PFSK-1 (cell line): ENCODE results near the gene POLE.

ENCODE experiments used
- FOXP2 ChIP-seq: optimal IDR thresholded peaks from 2 replicates; pipeline ENCODE3; 2011; ENCODE audit warnings: borderline replicate concordance, control low read depth, inconsistent platforms; ENCODE audit not compliant: insufficient read depth; ENCODE audit errors: extremely low read length, extremely low read depth
- POLR2AphosphoS5 ChIP-seq: IDR thresholded peaks from 2 replicates; pipeline ENCODE4 v1.6.1; 2012; ENCODE audit warnings: low read depth, mild to moderate bottlenecking, control low read depth, low read length, moderate library complexity
- SIN3A ChIP-seq: IDR thresholded peaks from 2 replicates; pipeline ENCODE4 v1.6.1; 2012; ENCODE audit warnings: mild to moderate bottlenecking, low read length, moderate library complexity, borderline replicate concordance; ENCODE audit not compliant: insufficient read depth
- TAF1 ChIP-seq: IDR thresholded peaks from 2 replicates; pipeline ENCODE4 v1.6.1; 2012; ENCODE audit warnings: low read length, control low read depth, borderline replicate concordance; ENCODE audit not compliant: insufficient read depth
- TF ChIP-seq, protein P1 (sequence below), 2 experiments: IDR thresholded peaks; 2 replicates each; pipeline versions ENCODE4 v1.6.1 to v1.8.0; 2011 to 2012; ENCODE audit warnings: low read depth in 2 of 2, low read length in 2 of 2, control low read depth in 1 of 2, inconsistent platforms in 1 of 2, mild to moderate bottlenecking in 1 of 2, moderate library complexity in 1 of 2; ENCODE audit not compliant: insufficient read depth in 1 of 2

Gene POLE

DNA sequence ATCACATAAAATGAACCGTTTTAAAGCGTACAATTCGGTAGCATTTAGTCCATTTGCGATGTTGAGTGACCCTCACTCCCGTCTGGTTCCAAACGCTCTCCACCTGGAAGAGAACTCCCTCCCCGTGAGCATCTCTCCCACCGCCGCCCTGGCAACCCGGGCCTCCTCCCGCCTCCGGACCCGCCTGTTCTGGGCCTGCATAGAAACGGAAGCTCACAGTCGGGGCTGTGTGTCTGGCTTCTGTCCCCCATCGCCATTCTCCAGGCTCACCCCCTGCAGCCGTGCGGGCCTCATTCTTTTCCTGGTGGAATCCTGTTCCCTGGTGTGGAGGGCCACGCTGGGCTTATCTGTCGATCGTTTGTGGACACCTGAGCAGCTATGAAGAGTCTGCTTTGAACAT, 94.1 kb downstream of the POLE start:
- TF ChIP-seq TAF1 (no peak), POLR2AphosphoS5 (no peak), FOXP2 (no peak), SIN3A (no peak)
- TF ChIP-seq, protein P1, sequence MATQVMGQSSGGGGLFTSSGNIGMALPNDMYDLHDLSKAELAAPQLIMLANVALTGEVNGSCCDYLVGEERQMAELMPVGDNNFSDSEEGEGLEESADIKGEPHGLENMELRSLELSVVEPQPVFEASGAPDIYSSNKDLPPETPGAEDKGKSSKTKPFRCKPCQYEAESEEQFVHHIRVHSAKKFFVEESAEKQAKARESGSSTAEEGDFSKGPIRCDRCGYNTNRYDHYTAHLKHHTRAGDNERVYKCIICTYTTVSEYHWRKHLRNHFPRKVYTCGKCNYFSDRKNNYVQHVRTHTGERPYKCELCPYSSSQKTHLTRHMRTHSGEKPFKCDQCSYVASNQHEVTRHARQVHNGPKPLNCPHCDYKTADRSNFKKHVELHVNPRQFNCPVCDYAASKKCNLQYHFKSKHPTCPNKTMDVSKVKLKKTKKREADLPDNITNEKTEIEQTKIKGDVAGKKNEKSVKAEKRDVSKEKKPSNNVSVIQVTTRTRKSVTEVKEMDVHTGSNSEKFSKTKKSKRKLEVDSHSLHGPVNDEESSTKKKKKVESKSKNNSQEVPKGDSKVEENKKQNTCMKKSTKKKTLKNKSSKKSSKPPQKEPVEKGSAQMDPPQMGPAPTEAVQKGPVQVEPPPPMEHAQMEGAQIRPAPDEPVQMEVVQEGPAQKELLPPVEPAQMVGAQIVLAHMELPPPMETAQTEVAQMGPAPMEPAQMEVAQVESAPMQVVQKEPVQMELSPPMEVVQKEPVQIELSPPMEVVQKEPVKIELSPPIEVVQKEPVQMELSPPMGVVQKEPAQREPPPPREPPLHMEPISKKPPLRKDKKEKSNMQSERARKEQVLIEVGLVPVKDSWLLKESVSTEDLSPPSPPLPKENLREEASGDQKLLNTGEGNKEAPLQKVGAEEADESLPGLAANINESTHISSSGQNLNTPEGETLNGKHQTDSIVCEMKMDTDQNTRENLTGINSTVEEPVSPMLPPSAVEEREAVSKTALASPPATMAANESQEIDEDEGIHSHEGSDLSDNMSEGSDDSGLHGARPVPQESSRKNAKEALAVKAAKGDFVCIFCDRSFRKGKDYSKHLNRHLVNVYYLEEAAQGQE (IDR thresholded peaks at IDR 0.05; ENCODE audit: insufficient read depth in 1 of 2, low read depth in 2 of 2, low read length in 2 of 2), result no peak

DNA sequence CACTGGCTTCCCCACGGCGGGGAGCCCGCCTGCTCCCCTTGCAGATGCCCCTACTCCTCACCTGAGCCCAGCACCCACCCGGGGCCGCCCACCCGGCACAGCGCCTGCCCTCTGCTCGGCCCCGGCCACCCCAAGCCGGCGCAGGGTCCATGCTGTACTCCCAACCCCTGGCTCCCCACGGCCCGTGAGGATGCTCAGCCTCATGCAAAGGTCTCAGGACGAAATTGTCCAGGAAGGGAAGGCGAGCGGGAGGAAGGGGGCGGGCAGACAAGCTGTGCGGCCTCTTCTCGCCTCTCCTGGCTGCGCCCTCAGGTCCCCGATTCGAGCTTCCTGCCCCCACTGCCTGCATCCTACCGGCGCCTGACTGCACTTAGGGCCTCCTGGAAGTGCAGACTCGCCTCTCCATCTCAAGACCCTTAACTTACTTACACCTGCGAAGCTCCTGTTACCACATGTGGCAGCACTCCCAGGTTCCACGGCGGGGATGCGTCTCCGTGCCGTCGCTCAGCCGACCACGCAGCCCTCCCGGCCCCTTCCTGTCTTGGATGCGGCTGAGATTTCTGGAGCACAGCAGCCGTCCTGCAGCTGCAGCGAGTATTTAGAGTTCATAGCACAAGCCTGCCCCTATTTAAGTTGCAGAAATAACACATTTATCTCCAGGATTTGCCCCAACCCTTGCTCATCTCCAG, 94.7 kb downstream of the POLE start:
- no peak for TF ChIP-seq POLR2AphosphoS5
- TF ChIP-seq, protein P1 (IDR thresholded peaks at IDR 0.05; ENCODE audit: insufficient read depth in 1 of 2, low read depth in 2 of 2, low read length in 2 of 2), result no peak
- TF ChIP-seq TAF1, result no peak

DNA sequence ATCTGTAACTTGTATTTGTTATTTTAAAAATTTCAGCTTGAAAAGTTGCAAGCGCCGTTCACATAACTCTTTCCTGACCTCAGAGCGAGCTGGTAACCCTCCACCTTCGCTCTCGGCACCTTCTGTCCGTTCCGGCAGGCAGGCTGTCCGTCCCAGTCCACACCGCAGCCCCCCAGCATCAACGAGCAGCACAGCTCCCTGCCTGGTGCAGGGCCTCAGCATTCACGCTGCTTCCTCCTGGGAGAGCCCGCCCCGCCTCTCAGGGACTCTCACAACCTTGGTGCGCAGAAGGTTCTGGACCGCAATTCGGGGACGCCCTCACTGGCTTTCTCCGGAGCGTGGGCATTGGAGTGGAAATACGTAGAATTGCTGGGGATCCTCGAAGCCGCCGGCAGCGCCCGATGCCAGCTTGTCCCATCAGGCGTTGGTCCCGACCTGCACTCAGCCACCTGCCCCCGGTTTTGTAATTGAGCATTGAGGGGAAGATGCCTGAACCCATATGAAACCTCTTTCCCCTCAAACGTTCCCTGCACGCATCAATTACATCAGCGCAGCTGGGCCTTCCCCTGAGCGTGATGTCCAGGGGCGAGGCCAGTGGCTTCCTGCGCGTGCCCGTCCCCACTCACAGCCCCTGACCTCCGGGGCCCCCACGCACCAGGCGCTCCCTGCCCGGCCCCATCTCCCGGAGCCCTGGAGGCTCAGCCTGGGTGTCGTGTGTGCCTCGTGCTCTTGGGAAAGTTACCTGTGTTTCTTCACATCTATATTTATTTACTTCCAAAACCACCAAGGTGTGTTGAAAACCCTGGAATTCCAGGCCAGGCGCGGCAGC, 95.8 kb downstream of the POLE start:
- TF ChIP-seq, protein P1 (IDR thresholded peaks at IDR 0.05; ENCODE audit: insufficient read depth in 1 of 2, low read depth in 2 of 2, low read length in 2 of 2), result no peak
- TF ChIP-seq TAF1, result no peak
- TF ChIP-seq FOXP2, result no peak

DNA sequence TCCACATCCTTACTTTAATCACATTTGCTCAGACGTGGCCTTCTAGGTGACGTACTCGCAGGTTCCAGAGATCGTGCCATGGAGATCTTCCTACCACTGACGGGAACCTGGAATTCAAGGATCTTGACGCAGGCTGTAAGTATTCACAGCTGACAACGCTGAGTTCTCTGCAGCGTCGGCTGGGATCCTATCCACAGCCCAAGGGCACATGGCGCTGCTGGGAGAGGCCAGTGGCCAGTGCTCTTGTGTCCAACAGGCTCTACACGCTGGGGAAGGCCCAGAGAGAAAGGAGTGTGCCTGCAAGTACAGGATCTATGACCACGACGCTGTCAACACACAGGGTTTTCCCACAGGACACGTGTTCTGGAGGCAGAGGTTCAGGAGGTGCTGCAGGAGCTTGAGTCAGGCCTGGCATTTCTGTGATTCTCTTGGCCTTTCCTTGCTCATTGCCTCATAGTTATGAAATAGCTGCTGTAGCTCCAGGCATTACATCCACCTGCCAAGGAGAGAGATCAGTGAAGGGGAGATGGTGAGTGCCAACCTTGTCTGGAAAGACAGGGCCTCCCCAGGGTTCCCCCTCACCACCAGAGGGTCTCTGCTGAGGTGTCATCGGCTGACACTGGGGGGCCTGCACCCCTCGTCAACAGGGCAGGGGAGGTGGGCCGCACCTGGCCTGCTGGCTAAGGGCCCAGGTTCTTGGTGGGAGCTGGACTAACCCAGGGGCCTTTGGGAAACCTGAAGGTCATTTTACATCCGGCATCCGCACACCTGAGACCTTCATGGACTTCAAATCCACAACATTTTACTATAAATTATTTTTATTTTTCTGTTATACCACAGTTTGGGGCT, 98.1 kb downstream of the POLE start:
- TF ChIP-seq, protein P1 (IDR thresholded peaks at IDR 0.05; ENCODE audit: insufficient read depth in 1 of 2, low read depth in 2 of 2, low read length in 2 of 2), result no peak
- TF ChIP-seq POLR2AphosphoS5 (no peak), SIN3A (no peak)
